ENCODE results near the gene RICTOR.

The RICTOR gene

DNA sequence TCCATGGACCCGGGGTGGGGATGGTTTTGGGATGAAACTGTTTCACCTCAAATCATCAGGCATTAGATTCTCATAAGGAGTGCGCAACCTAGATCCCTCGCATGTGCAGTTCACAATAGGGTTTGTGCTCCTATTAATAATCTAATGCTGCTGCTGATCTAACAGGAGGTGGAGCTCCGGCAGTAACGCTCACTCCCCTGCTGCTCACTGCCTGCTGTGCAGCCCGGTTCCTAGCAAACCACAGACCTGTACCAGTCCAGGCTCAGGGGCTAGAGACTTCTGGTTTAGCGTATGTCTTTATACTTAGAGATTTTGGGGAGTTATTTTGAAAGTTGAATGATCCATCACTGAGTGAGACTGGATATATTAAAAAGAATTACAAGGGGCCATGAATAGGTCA, 50.2 kb downstream of the RICTOR start:
- TF ChIP-seq, protein P1, sequence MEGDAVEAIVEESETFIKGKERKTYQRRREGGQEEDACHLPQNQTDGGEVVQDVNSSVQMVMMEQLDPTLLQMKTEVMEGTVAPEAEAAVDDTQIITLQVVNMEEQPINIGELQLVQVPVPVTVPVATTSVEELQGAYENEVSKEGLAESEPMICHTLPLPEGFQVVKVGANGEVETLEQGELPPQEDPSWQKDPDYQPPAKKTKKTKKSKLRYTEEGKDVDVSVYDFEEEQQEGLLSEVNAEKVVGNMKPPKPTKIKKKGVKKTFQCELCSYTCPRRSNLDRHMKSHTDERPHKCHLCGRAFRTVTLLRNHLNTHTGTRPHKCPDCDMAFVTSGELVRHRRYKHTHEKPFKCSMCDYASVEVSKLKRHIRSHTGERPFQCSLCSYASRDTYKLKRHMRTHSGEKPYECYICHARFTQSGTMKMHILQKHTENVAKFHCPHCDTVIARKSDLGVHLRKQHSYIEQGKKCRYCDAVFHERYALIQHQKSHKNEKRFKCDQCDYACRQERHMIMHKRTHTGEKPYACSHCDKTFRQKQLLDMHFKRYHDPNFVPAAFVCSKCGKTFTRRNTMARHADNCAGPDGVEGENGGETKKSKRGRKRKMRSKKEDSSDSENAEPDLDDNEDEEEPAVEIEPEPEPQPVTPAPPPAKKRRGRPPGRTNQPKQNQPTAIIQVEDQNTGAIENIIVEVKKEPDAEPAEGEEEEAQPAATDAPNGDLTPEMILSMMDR (IDR thresholded peaks at IDR 0.05; ENCODE audit: low read depth, low read length, missing control alignments), result no peak
- no peak overlapping the region for H3K4me3 ChIP-seq (replicated peaks; ENCODE audit: low read depth, low read length)
- DNase-seq (ENCODE audit: extremely low read depth, low read depth), result no peak

DNA sequence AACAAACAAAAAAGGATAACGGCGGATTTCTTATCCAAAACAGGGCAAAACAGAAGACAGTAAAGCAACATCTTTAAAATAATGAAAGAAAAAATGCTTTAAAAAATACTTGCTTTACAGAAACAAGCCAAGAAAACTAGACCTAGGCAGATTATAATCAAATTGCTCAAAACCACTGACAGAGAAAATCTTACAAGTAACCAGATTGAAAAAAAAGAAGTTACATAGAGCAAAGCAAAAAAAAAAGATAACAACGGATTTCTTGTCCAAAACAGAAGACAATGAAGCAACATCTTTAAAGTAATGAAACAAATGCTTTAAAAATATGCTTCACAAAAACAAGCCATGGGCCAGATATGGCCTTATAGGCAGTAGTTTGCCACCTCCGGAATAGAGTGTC, 51.1 kb downstream of the RICTOR start:
- TF ChIP-seq, protein P1 (IDR thresholded peaks at IDR 0.05; ENCODE audit: low read depth, low read length, missing control alignments), result no peak
- DNase-seq (ENCODE audit: extremely low read depth, low read depth), result no peak
- no peak overlapping the region for H3K4me3 ChIP-seq (replicated peaks; ENCODE audit: low read depth, low read length)

DNA sequence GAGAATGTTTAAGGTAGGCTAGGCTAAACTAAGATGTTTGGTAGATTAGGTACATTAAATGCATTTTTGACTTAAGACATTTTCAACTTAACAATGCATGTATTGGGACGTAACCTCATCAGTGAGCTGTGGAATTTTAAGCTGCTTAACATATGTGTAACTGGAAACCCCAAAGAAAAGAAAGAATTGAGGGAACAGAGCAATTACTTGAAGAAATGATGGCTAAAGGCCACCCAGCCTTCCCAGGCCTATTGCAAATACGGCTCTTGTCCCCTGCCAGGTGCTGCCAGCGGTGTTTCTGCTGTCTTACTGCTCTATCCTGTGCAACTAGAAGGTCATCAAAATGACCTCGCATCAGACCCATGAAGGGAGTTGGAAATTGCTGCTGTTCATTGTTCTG, 52.0 kb downstream of the RICTOR start:
- no peak overlapping the region for H3K4me3 ChIP-seq (replicated peaks; ENCODE audit: low read depth, low read length)
- DNase-seq (ENCODE audit: extremely low read depth, low read depth), result no peak
- TF ChIP-seq, protein P1 (IDR thresholded peaks at IDR 0.05; ENCODE audit: low read depth, low read length, missing control alignments), result no peak

DNA sequence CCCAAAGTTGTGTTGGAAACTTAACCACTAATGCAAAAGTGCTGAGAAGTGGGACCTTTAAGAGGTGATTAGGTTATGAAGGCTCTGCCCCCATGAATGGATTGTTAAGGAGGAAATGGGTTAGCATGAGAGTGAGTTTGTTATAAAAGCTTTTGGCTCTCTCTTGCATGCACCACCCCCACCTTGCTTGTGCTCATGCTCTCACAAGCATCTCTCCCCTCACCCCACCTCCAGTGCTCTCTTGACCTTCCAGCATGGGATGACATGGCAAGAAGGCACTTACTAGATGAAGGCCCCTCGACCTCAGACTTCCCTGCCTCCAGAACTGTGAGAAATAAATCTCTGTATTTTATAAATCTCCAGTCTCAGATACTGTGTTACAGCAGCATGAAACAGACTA, 52.8 kb downstream of the RICTOR start:
- no peak for DNase-seq (ENCODE audit: extremely low read depth, low read depth)
- TF ChIP-seq, protein P1 (IDR thresholded peaks at IDR 0.05; ENCODE audit: low read depth, low read length, missing control alignments), result no peak
- no peak overlapping the region for H3K4me3 ChIP-seq (replicated peaks; ENCODE audit: low read depth, low read length)

DNA sequence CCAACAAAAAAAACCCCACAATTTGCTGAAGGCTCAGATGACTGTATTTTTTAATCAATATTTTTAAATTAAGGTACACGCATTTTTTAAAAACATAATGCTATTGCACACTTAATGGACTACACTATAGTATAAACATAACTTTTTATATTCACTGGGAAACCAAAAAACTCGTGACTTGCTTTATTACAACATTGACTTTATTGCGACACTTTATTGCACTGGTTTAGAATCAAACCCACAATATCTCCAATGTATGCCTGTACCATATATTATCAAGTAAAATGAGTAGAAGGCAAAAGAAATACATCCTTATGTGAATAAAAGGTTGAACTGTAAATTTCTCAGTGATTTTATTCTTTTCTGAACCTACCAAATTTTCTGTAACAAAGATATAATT, 53.7 kb downstream of the RICTOR start:
- DNase-seq (ENCODE audit: extremely low read depth, low read depth), result no peak
- H3K4me3 ChIP-seq (replicated peaks; ENCODE audit: low read depth, low read length), result no peak overlapping the region
- TF ChIP-seq, protein P1 (IDR thresholded peaks at IDR 0.05; ENCODE audit: low read depth, low read length, missing control alignments), result no peak

DNA sequence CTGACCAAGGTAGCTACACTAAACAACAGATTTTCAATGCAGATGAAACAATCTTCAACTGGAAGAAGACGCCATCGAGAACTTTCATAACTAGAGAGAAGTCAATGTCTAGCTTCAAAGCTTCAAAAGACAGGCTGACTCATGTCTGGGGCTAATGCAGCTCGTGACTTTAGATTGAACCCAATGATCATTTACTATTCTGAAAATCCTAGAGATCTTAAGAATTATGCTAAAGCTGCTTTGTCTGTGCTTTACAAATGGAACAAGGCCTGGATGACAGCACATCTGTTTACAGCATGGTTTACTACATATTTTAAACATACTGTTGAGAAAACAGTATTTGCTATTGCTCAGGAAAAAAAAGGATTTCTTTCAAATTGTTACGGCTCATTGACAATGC, 54.9 kb downstream of the RICTOR start:
- DNase-seq (ENCODE audit: extremely low read depth, low read depth), result no peak
- H3K4me3 ChIP-seq (replicated peaks; ENCODE audit: low read depth, low read length), result no peak overlapping the region
- TF ChIP-seq, protein P1 (IDR thresholded peaks at IDR 0.05; ENCODE audit: low read depth, low read length, missing control alignments), result no peak

DNA sequence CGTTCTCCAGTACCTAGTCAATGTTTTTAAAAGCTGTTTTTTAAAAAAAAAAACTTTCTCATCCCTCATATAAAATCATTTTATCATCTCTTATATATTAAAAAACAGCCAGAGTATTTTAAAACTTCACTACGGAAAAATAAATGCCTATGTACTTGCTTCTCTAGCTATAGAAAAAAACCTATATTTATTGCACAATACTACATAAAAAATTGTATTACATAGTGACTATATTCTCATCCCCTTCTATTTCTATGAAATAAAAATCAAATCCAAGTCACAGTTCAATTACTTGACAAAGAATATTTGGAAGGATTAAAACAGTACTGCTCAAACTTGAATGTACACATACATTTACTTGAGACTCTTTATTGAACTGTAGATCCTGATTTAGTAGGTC, 56.7 kb downstream of the RICTOR start:
- no peak overlapping the region for H3K4me3 ChIP-seq (replicated peaks; ENCODE audit: low read depth, low read length)
- TF ChIP-seq, protein P1 (IDR thresholded peaks at IDR 0.05; ENCODE audit: low read depth, low read length, missing control alignments), result no peak
- DNase-seq (ENCODE audit: extremely low read depth, low read depth), result no peak

Measured in HFF-Myc (cell line).